K562 (cell line): ENCODE measurements around the gene AFF1. TPM values are rescaled to one million over a fixed set of nuclear protein-coding genes. Genes with fewer than 3 reads are reported as not detected.
A peak's percentile ranks its signal among the peaks of the same experiment; 100 is the strongest.

Experiments used
- ATAC-seq: fragments of 200-7000 bp; cut with Tn5 transposase; 3 replicates; pipeline ENCODE4 v1.9.1; 2020; ENCODE audit warnings: moderate library complexity
- BruUV-seq: library from RNA; stranded (reverse); fragments of 400-500 nt; replicated peaks from 2 replicates; lab custom pipeline; 2021; lab: Mats Ljungman, UMichigan
- CTCF ChIA-PET: fragments of 300-600 bp; formaldehyde crosslinking; extraction: SDS; loops from one replicate; lab custom pipeline; 2021; ENCODE audit warnings: low intra/inter-chr PET ratio; lab: Yijun Ruan, JAX
- POLR2A ChIA-PET: fragments of 300-600, 350-650 bp; sonication (Branson Sonifier 250); formaldehyde crosslinking; extraction: SDS; loops from one replicate; lab custom pipeline; 2021; ENCODE audit warnings: antibody characterized with exemption, inconsistent platforms; lab: Yijun Ruan, JAX
- DNase-seq, 4 experiments: peaks; one replicate each; pipeline versions ENCODE4 v3.0.0 to v3.0.0-alpha.2; 2011 to 2018; ENCODE audit warnings: low spot score in 3 of 4, mixed read lengths in 3 of 4; ENCODE audit errors: extremely low read depth in 1 of 4
- FAIRE-seq: peaks from 2 replicates; lab custom pipeline; 2011; peaks lifted over from hg19 to GRCh38; lab: Jason Lieb, UNC
- H2AFZ ChIP-seq: 2 replicates; pipeline ENCODE4 v1.6.0; 2011; ENCODE audit warnings: low read depth, low read length, control low read depth, inconsistent platforms
- H3K27ac ChIP-seq: fragments of 200-600 bp; 3 replicates; pipeline ENCODE4 v1.8.0; 2011; ENCODE audit warnings: low read depth, mild to moderate bottlenecking, control low read depth, inconsistent platforms, low read length, moderate library complexity, mixed read lengths; ENCODE audit errors: extremely low read depth
- H3K27me3 ChIP-seq, 2 experiments: fragments of 300-600 bp in 1 of 2; 2 replicates in 1 of 2; 3 replicates in 1 of 2; pipeline versions ENCODE4 v1.6.0 to v1.8.0; 2011; ENCODE audit warnings: inconsistent platforms in 2 of 2, low read length in 2 of 2, mild to moderate bottlenecking in 1 of 2, mixed read lengths in 1 of 2, moderate library complexity in 1 of 2; ENCODE audit not compliant: control insufficient read depth in 2 of 2, insufficient read depth in 2 of 2
- H3K36me3 ChIP-seq: fragments of 300-600 bp; 3 replicates; pipeline ENCODE4 v1.8.0; 2011; ENCODE audit warnings: mild to moderate bottlenecking, low read length, inconsistent platforms; ENCODE audit not compliant: control insufficient read depth, insufficient read depth
- H3K4me1 ChIP-seq, 2 experiments: fragments of 200-600 bp in 1 of 2; replicated peaks in 1 of 2; 2 replicates in 1 of 2; 3 replicates in 1 of 2; pipeline versions ENCODE4 v1.5.1 to v1.8.0; 2011; ENCODE audit warnings: inconsistent platforms in 2 of 2, low read length in 2 of 2, mild to moderate bottlenecking in 1 of 2, mixed read lengths in 1 of 2, moderate library complexity in 1 of 2; ENCODE audit not compliant: control insufficient read depth in 2 of 2, insufficient read depth in 2 of 2
- H3K4me2 ChIP-seq: 2 replicates; pipeline ENCODE4 v1.6.1; 2011; ENCODE audit warnings: low read length, control low read depth, inconsistent platforms, mixed read lengths; ENCODE audit not compliant: insufficient read depth
- H3K4me3 ChIP-seq: fragments of 200-600 bp; sonication (generic), shearing (Covaris generic); 2 replicates; pipeline ENCODE4 v1.5.1; 2016; ENCODE audit warnings: control low read depth, inconsistent platforms
- H3K79me2 ChIP-seq: fragments of 200-600 bp; 3 replicates; pipeline ENCODE4 v1.8.0; 2011; ENCODE audit warnings: low read length, inconsistent platforms; ENCODE audit not compliant: control insufficient read depth, insufficient read depth
- H3K9ac ChIP-seq, 2 experiments: 2 replicates each; pipeline versions ENCODE4 v1.6.0 to v1.6.1; 2011; ENCODE audit warnings: low read depth in 2 of 2, low read length in 2 of 2, control low read depth in 1 of 2, inconsistent platforms in 1 of 2, mild to moderate bottlenecking in 1 of 2, mixed read lengths in 1 of 2; ENCODE audit not compliant: insufficient read depth in 1 of 2
- H3K9me1 ChIP-seq: one replicate; pipeline ENCODE4 v1.6.0; 2011; ENCODE audit warnings: inconsistent platforms, mild to moderate bottlenecking, low read length, moderate library complexity; ENCODE audit not compliant: control insufficient read depth, insufficient read depth
- H3K9me3 ChIP-seq: replicated peaks from 2 replicates; pipeline ENCODE4 v1.5.1; 2011; ENCODE audit warnings: low read depth, low read length, inconsistent platforms; ENCODE audit not compliant: control insufficient read depth, insufficient read depth
- H4K20me1 ChIP-seq: replicated peaks from 2 replicates; pipeline ENCODE4 v1.6.1; 2011; ENCODE audit warnings: low read length, inconsistent platforms, mixed read lengths; ENCODE audit not compliant: control insufficient read depth, insufficient read depth
- ADNP ChIP-seq: fragments of 200-800 bp; sonication (Bioruptor generic); IDR thresholded peaks from 2 replicates; pipeline ENCODE4 v1.6.1; 2016; ENCODE audit warnings: missing genetic modification characterization, missing compliant biosample characterization
- ARID1B ChIP-seq: fragments of 450-650 bp; IDR thresholded peaks from 2 replicates; pipeline ENCODE4 v1.6.1; 2016; ENCODE audit warnings: antibody characterized with exemption, mild to moderate bottlenecking, inconsistent platforms
- ATF1 ChIP-seq, 2 experiments: fragments of 450-650 bp in 1 of 2; IDR thresholded peaks; 2 replicates each; pipeline ENCODE4 v1.6.1; 2016; ENCODE audit warnings: missing compliant biosample characterization in 1 of 2, missing genetic modification characterization in 1 of 2
- ATF7 ChIP-seq: fragments of 450-650 bp; IDR thresholded peaks from 2 replicates; pipeline ENCODE4 v1.7.1; 2014; ENCODE audit warnings: mild to moderate bottlenecking, moderate library complexity
- CBFA2T2 ChIP-seq: fragments of 450-650 bp; conservative IDR thresholded peaks from 2 replicates; pipeline ENCODE4 v1.6.1; 2017; ENCODE audit warnings: mild to moderate bottlenecking
- CTBP1 ChIP-seq: fragments of 450-650 bp; IDR thresholded peaks from 2 replicates; pipeline ENCODE4 v1.6.1; 2016; ENCODE audit warnings: borderline replicate concordance
- ELF2 ChIP-seq: fragments of 250-450 bp; sonication (Bioruptor Pico); IDR thresholded peaks from 2 replicates; pipeline ENCODE4 v1.5.0; 2021; ENCODE audit warnings: mild to moderate bottlenecking
- HDAC1 ChIP-seq, 2 experiments: fragments of 450-650 bp; IDR thresholded peaks; 2 replicates each; pipeline ENCODE4 v1.6.1; 2016 to 2017; ENCODE audit warnings: inconsistent platforms in 1 of 2, mild to moderate bottlenecking in 1 of 2, moderate library complexity in 1 of 2
- HNRNPLL ChIP-seq: fragments of 200-400 bp; formaldehyde crosslinking; IDR thresholded peaks from 2 replicates; pipeline ENCODE4 v1.6.1; 2017; ENCODE audit warnings: low read length, low read depth, mild to moderate bottlenecking; ENCODE audit not compliant: poor library complexity, severe bottlenecking
- MXI1 ChIP-seq: IDR thresholded peaks from 2 replicates; pipeline ENCODE4 v1.6.1; 2011; ENCODE audit warnings: low read depth, mild to moderate bottlenecking, improper control_type of control experiment, low read length
- RCOR1 ChIP-seq, 2 experiments: IDR thresholded peaks; 2 replicates each; pipeline ENCODE4 v1.6.1; 2012; ENCODE audit warnings: low read depth in 2 of 2, low read length in 2 of 2, borderline replicate concordance in 1 of 2, improper control_type of control experiment in 1 of 2
- SMARCA4 ChIP-seq: fragments of 450-650 bp; IDR thresholded peaks from 2 replicates; pipeline ENCODE4 v1.6.1; 2016
- ZBTB2 ChIP-seq: fragments of 450-650 bp; IDR thresholded peaks from 2 replicates; pipeline ENCODE4 v1.6.1; 2016; ENCODE audit warnings: antibody characterized with exemption
- ZNF639 ChIP-seq, 2 experiments: fragments of 200-800 bp in 1 of 2; sonication (Bioruptor generic) in 1 of 2; sonication (generic) in 1 of 2; formaldehyde crosslinking in 1 of 2; IDR thresholded peaks in 1 of 2; conservative IDR thresholded peaks in 1 of 2; 2 replicates each; pipeline versions ENCODE4 v1.5.0 to v1.6.1; 2016 to 2020; ENCODE audit warnings: missing compliant biosample characterization in 1 of 2, missing genetic modification characterization in 1 of 2, missing genetic modification reagents in 1 of 2
- WGBS: fragments of 100-300 bp; shearing (Covaris generic); methylation state at CpG from one replicate; pipeline ENCODE4 v1.1.6; 2016; ENCODE audit warnings: low coverage, mixed read lengths; ENCODE audit not compliant: insufficient coverage; ENCODE audit errors: missing lambda C conversion rate; 5-methylcytosine and 5-hydroxymethylcytosine counted together
- in situ Hi-C: fragments of 300-500 bp; cut with MboI; formaldehyde crosslinking; loops from 4 replicates; pipeline ENCODE4 v1.15.0; 2018; ENCODE audit warnings: inconsistent platforms, mixed read lengths
- intact Hi-C: fragments of 100-400 bp; cut with micrococcal nuclease; formaldehyde crosslinking; loops from 2 replicates; pipeline ENCODE4 v1.14.2; 2022
- polyA plus RNA-seq, 8 experiments: library from polyadenylated mRNA; depleted of rRNA in 4 of 8; stranded (reverse) in 5 of 8; unstranded in 3 of 8; fragments of >200 nt; fragmentation: Nextera tagmentation in 2 of 8; fragmentation: Illumina TruSeq in 1 of 8; extraction: Ambion mirVana in 2 of 8; extraction: Trizol in 1 of 8; gene quantifications; 2 replicates each; pipeline versions ENCODE4 v1.2.1 to v1.2.3, GENCODE V29; 2011 to 2014; ENCODE audit warnings: inconsistent platforms in 1 of 8, missing spikeins in 1 of 8
- total RNA-seq, 7 experiments: library from RNA; depleted of rRNA in 6 of 7; stranded (reverse); fragments of >200 nt in 6 of 7; fragmentation: Illumina TruSeq in 2 of 7; extraction: Trizol in 2 of 7; gene quantifications; 2 replicates each; pipeline versions ENCODE4 v1.2.1 to v1.2.3, GENCODE V29; 2011 to 2021; ENCODE audit warnings: low replicate concordance in 1 of 7
- TF ChIP-seq, protein P1 (sequence below): IDR thresholded peaks from 2 replicates; pipeline ENCODE4 v1.6.1; 2012; ENCODE audit warnings: low read depth, low read length, improper control_type of control experiment, borderline replicate concordance

Gene AFF1
- total and polyA plus RNA-seq, 9 of the 15 experiments (the other 6 are each of a cell fraction or from before 2014, with no cell fraction given) = 4.1 to 47.5 (median 17.2) TPM

DNA sequence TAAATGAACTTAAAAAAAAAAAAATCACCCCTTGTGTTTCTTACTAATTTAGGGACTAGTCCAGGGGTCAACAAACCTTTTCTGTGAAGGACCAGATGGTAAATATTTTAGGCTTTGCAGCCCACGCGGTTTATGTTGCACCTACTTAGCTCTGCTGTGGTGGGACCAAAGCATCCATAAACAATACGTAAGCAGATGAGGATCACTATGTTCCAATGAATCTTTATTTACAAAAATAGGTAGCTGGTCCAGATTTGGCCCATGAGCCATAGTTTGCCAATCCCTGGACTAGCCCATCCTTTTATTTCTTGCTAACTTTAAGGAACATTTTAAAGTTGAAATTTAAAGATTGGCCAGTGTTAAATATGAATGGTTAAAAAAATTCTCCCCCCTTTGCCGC is 95.3 kb downstream of the AFF1 start (continued):
- TF ChIP-seq ZNF639 (CRISPR knock-in tag; conservative IDR thresholded peaks at IDR 0.05 in 1 of 2, IDR thresholded peaks at IDR 0.05 in 1 of 2) (no peak), ATF1 (CRISPR knock-in tag; IDR thresholded peaks at IDR 0.05) (no peak), ATF1 (tag; IDR thresholded peaks at IDR 0.05) (no peak), HNRNPLL (no peak), ADNP (tag) (no peak)

DNA sequence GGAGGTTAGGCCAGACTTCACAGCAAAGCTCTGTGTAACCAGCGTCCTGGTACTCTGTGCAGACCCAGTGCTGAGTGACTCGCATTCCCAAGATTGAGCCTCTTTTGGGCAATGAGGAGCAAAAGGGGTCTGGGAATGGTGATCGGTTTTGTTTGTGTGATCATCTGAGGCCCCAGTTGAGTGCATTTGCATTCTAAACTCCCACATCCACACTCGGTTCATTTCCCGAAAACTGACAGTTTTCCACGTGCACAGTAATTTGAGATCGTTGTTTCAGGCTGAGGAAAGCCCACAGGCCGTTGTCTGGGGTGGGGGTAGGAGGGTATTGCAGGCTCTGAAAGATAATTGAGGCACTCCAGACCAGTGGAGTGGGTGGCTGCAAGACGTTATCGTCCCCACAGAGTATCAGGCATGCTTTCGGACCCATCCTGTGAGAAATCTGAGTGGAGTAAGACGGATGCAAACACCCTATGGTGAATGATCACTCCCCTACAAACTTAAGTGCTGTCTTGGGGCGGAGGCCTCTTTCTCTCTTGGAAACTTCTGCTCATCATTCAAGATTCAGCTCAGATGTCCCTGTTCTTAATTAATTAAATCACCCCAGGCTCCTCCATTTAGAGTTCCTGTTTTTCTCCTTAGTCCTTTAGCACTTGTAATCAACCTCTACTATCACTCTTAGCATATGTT is 96.1 kb downstream of the AFF1 start:
- Histone ChIP-seq H3K27me3 (no peaks in the 10 kb centered on the region), H3K4me2 (peak overlapping the region; percentile 69), H3K4me1 (peaks cover 14 to 52% of the 10 kb centered on the region in 2 experiments; a peak in 4 of 5 replicates), H3K4me3 (no peak overlapping the region), H3K9ac (peak overlapping the region; percentile 2 to 62; a peak in 2 of 4 replicates), H3K27ac (peak overlapping the region; percentile 44; the same call in 1 of the 3 replicates), H3K9me1 (no peaks in the 10 kb centered on the region), H3K9me3 (no peaks in the 10 kb centered on the region), H3K79me2 (peaks cover 97% of the 10 kb centered on the region), H3K36me3 (no peaks in the 10 kb centered on the region), H2AFZ (no peak overlapping the region), H4K20me1 (peaks cover 53% of the 10 kb centered on the region)
- DNase-seq = peak in 2 of 4 experiments; percentile 76 to 83
- ChIA-PET POLR2A (interaction anchor here (0.5 to 1.4 kb wide), 5 partner anchors 11 to 28 kb away, joined by 3 read pairs; no protein-coding TSS in a partner anchor), CTCF (no interaction called here)
- FAIRE-seq = peak; percentile 88
- no TSS peak for BruUV-seq
- WGBS = under 1% methylated on average over 13 of the region's 13 CpGs
- intact Hi-C loops = no loop called here
- ATAC-seq = peak; percentile 83
- in situ Hi-C loops = no loop called here
- TF ChIP-seq ELF2 (CRISPR knock-in tag) = no peak
- peak; percentile 69 for TF ChIP-seq MXI1
- peak; percentile 53 for TF ChIP-seq ATF7
- TF ChIP-seq RCOR1 (IDR thresholded peaks at IDR 0.05; ENCODE audit: borderline replicate concordance in 1 of 2, low read depth in 2 of 2, low read length in 2 of 2) = peak in 1 of 2 experiments; percentile 68; a peak in 1 of 4 replicates
- TF ChIP-seq, protein P1, sequence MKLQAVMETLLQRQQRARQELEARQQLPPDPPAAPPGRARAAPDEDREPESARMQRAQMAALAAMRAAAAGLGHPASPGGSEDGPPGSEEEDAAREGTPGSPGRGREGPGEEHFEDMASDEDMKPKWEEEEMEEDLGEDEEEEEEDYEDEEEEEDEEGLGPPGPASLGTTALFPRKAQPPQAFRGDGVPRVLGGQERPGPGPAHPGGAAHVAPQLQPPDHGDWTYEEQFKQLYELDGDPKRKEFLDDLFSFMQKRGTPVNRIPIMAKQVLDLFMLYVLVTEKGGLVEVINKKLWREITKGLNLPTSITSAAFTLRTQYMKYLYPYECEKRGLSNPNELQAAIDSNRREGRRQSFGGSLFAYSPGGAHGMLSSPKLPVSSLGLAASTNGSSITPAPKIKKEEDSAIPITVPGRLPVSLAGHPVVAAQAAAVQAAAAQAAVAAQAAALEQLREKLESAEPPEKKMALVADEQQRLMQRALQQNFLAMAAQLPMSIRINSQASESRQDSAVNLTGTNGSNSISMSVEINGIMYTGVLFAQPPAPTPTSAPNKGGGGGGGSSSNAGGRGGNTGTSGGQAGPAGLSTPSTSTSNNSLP = peak; percentile 22; the same call in 1 of the 2 replicates
- peak in 1 of 2 experiments; percentile 90; a peak in 2 of 4 replicates for TF ChIP-seq HDAC1 (IDR thresholded peaks at IDR 0.05)
- TF ChIP-seq SMARCA4 = peak; percentile 41; the same call in 1 of the 2 replicates
- TF ChIP-seq CBFA2T2 = peak; percentile 59
- peak; percentile 46; the same call in 1 of the 2 replicates for TF ChIP-seq ARID1B
- 0 out of 2 replicates have a peak, but pooled peaks have one; percentile 43 for TF ChIP-seq ZBTB2
- TF ChIP-seq CTBP1 = peak; percentile 22; the same call in 1 of the 2 replicates
